GM12891 (cell line): ENCODE data around the gene ACP2.

ENCODE experiments used
- POLR2A ChIP-seq: IDR thresholded peaks from 2 replicates; pipeline ENCODE4 v1.6.1; 2011; ENCODE audit warnings: low read depth, low read length, control low read depth
- POLR2AphosphoS5 ChIP-seq: IDR thresholded peaks from 2 replicates; pipeline ENCODE4 v1.6.1; 2011; ENCODE audit warnings: low read depth, low read length, control low read depth

- TF ChIP-seq POLR2A (no peak), POLR2AphosphoS5 (no peak)
Measured at GRCh38 chr11:47270331-47271271, 22.0 kb upstream of the ACP2 start.
